GM19397 (cell line): Measurements from ENCODE around the gene SPTLC2.

Experiments used
- ATAC-seq: cut with Tn5 transposase; IDR thresholded peaks from one replicate; pipeline ENCODE4 v1.9.1; 2021; ENCODE audit warnings: mild to moderate bottlenecking, moderate library complexity; ENCODE audit not compliant: unreplicated experiment

The SPTLC2 gene

GRCh38 chr14:77590845-77591485, 25.5 kb downstream of the SPTLC2 start:
- no peak for ATAC-seq

DNA sequence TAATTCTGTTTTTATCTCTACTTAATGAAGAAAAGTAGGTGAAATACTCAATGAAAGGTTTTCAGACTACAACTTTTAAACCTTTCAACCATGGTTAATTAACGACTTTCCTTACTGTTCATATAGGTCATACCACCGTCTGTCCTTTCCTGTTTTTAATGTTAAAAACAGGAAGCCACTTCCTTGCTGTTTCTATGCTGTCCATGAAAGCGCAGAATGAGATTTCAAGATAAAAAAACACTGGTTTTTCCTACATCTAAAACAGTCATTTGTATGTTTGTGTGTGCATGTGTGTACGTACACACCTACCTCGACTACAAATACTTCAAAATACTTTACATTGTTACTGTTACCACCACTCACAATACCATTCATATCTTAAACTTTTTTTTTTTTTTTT, 27.3 kb downstream of the SPTLC2 start:
- ATAC-seq = no peak

GRCh38 chr14:77588411-77589025, 27.9 kb downstream of the SPTLC2 start:
- ATAC-seq = peak; percentile 55

DNA sequence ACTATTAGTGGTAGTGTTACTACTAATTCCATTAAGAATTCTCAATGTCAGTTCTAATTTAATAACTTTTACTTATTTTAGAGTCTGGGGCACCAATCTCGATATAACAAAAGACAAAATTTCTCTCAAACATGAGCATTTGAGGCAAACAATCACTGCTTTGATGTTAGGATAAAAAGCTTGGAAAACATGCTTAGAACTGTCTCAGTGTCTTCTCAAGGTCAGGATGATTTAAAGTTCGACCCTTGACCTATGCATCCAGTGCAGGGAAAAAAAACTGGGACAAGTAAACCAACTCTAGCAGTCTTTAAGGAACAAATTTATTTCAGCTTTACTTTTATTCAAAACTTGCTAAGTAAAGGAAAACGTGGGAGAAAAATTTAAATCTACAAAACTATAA, 31.1 kb downstream of the SPTLC2 start:
- ATAC-seq = no peak

DNA sequence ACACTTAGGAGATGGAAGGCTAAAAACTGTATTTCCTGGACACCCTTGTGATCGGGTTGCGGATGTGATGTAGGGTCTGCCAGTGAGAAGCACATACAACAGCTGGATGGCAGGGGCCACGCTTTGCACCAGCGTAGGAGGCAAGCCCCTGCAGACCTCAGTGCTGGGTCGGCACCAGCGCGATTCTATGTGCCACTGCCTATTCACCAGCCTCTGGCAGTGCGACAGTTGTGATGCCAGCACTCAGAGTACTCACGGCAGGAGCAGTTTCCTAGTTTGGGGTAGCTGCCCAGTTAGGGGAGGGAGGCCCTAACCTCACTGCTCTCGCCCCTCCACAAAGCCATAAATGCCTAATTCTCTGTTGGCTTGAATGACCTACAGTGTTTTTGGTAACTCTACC, 31.6 kb downstream of the SPTLC2 start:
- ATAC-seq = no peak

- ATAC-seq = no peak
Measured at GRCh38 chr14:77583657-77584056, 32.8 kb downstream of the SPTLC2 start.

DNA sequence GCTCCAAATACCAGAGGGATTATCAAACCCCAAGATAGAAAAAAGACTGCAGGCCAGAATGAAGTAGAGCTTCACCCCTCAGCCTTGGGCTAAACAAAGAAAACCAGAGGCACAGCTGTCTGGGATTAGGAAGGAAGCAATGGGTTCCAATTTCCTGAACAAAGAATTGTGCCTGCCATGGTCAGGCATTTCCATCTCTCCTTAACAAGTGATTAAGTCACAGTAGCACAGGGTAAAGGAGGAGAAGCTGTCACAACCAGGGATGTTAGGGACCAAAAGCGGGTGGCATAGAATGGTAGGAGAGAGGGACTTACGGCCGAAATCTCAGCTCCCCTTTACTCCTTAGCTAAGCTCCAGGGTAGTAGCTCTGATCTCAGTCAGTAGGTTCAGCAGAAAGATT, 33.9 kb downstream of the SPTLC2 start:
- ATAC-seq = no peak

GRCh38 chr14:77580964-77581505, 35.4 kb downstream of the SPTLC2 start:
- ATAC-seq = peak; percentile 86

DNA sequence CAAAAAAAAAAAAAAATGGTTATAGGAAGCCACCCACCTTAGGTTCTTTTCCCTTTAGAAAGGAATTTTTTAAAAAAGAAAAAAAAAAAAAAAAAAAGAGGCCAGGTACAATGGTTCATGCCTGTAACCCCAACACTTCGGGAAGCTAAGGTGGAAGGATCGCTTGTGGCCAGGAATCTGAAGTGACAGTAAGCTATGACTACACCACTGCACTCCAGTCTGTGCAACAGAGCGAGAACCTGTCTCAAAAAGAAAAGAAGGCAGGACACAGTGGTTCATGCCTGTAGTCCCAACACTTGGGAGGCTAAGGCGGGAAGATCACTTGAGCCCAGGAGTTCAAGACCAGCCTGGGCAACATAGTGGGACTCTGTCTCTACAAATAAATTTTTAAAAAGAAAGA, 36.0 kb downstream of the SPTLC2 start:
- ATAC-seq = no peak

DNA sequence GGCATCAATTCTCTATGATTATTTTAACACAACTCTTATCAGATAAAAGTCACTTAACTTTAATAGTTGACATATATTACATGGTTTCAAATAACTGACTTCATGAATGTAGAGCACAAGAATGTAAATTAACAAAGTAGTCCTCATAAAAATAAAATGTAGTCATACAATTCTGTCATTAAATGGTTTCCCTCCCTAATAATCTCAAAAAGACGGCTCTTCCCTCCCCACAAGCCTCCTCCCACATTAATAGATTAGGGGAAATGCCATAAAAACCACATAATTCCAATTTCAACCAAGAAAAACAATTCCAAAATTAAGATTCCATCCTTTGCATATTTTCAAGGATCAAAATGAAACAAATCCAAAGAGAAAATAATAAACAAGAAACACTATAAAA, 36.7 kb downstream of the SPTLC2 start:
- ATAC-seq = no peak

DNA sequence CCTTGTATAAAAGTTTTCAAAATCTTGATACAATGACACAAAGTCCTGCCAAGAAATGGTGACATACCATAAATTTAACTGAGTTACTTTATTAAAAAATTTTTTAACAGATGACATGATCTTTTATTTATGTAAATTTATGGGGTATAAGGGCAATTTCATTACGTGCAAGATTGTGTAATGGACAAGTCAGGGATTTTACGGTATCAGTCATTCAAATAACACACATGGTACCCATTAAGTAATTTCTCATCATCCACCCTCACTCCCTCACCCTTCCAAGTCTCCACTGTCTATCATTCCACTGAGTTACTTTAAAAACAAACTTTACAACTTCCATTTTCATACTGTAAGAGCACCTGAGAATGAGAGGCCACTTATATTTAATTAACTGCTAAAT, 37.4 kb downstream of the SPTLC2 start:
- ATAC-seq = no peak

GRCh38 chr14:77574446-77575115, 41.9 kb downstream of the SPTLC2 start:
- no peak for ATAC-seq

GRCh38 chr14:77573964-77574363, 42.5 kb downstream of the SPTLC2 start:
- no peak for ATAC-seq

DNA sequence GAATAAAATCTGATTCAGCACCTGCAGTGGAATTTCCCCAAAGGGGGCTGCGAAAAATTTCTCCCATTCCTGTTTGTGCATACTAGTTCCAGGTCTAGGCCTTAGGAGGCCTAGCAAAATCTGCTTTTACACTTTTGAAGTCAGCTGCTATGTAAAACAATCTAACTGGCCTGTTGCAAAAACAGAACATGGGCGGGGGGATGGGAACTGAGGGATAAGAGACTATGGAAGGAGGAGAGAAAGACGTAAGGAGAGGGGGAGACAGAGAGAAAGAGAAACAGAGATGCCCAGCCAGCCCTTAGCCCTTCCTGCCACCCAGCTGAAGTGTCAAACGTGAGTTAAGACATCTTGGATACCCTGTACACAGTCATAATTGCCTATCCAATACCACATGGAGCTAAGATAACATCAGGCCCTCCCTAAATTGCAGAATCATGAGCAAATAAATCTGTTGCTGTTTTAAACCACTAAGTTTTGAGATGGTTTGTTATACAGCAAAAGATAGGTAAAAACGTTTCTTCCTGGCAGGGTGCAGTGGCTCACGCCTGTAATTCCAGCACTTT, 45.6 kb downstream of the SPTLC2 start:
- no peak for ATAC-seq

DNA sequence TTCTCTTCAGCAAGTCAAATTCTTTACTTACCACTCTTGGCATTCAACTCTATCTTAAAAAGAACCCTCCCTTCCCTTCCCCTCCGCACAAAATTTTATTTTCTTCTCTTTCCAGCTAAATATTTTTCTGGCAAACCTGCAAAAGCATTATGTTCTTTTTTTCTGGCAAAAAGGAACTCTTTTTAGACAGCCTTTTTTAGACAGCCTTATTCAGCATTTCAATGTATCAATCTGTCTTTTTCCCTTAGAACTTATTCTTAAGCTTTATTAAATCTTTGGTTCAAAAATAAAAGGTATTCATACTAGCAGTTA, 50.5 kb downstream of the SPTLC2 start:
- no peak for ATAC-seq

GRCh38 chr14:77565289-77565993, 51.0 kb downstream of the SPTLC2 start:
- ATAC-seq = no peak

DNA sequence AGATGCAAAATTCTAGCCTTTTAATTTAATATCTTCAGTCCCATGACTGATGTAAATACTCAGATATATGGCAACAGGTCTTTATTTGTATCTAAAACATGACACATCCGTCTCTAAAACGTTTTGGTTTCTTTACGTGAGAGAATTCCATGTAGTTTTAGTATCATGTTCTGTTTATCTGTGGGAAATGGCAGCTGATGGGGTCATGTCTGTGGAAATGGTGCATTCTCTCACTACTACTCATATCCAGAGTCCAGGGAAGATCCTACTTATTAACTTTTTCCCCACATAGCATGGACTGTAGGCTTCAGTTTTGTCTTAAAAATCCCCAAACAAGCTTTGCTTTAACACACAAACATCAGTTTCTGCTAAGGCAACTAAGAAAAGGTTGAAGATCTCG, 53.8 kb downstream of the SPTLC2 start:
- no peak for ATAC-seq

DNA sequence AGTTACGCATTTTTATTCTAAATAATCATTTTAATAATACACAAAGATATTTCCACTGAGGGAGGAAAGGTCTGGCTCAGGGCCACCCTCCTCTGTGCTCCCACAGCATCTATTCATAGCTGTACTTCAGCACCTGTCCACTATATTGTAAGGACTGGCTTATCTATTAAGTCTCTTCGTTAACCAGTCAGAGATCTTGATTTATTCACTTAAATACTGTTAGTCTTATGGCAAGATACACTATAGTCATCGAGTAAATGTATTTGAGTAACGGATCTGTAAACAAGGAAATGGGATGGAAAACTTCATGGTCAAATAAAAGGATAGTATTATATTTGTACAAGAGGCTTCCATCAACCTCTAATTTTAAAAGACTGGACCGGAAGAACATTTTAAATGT, 54.6 kb downstream of the SPTLC2 start:
- ATAC-seq = no peak

- ATAC-seq = no peak
Measured at GRCh38 chr14:77559381-77559780, 57.1 kb downstream of the SPTLC2 start.

DNA sequence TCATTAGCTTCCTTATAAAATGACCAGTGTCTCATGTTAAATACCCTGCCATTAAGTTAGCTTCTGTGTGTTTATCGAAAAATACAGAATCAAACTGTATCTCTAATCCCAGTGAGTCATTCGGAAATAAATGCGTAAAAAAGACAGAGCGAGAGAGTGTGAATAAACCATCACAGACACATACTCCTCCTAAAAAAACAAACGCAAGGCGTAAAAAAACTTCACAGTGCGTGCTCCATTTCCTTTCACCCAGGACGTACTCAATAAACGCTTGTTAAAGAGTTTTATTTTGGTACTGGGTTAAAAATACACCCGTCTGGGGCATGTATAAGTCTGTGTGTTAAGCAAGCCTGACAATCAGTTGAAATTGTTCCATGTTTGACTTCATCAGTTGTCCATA, 59.0 kb downstream of the SPTLC2 start:
- no peak for ATAC-seq

- ATAC-seq = no peak
Measured at GRCh38 chr14:77556946-77557345, 59.5 kb downstream of the SPTLC2 start.
